DND-41 (cell line): ENCODE data around the gene IFRD2.
A peak's percentile ranks its signal among the peaks of the same experiment; 100 is the strongest.

ENCODE experiments used
- ATAC-seq: fragments of 200-7000 bp; cut with Tn5 transposase; 3 replicates; pipeline ENCODE4 v1.9.1; 2021; ENCODE audit warnings: low read depth; ENCODE audit not compliant: insufficient read depth
- DNase-seq: peaks from one replicate; pipeline ENCODE4 v3.0.0-alpha.2; 2020
- H2AFZ ChIP-seq: 2 replicates; pipeline ENCODE4 v1.6.0; 2012; ENCODE audit warnings: low read depth, low read length
- H3K27ac ChIP-seq: 2 replicates; pipeline ENCODE4 v1.5.1; 2012; ENCODE audit warnings: low read length, inconsistent platforms
- H3K27me3 ChIP-seq: fragments of 200-600 bp; sonication (generic); 2 replicates; pipeline ENCODE4 v1.6.0; 2012; ENCODE audit warnings: low read length, mild to moderate bottlenecking, inconsistent platforms; ENCODE audit not compliant: insufficient read depth, poor library complexity
- H3K36me3 ChIP-seq: 2 replicates; pipeline ENCODE4 v1.5.1; 2012; ENCODE audit warnings: low read length, inconsistent platforms; ENCODE audit not compliant: insufficient read depth
- H3K4me1 ChIP-seq: 2 replicates; pipeline ENCODE4 v1.5.1; 2012; ENCODE audit warnings: mild to moderate bottlenecking, low read length; ENCODE audit not compliant: insufficient read depth
- H3K4me2 ChIP-seq: 2 replicates; pipeline ENCODE4 v1.6.0; 2012; ENCODE audit warnings: mild to moderate bottlenecking, moderate library complexity, low read length, inconsistent platforms; ENCODE audit not compliant: insufficient read depth
- H3K4me3 ChIP-seq, 2 experiments: fragments of 200-600 bp in 1 of 2; shearing (Covaris generic) in 1 of 2; 2 replicates each; pipeline ENCODE4 v1.5.1; 2012 to 2016; ENCODE audit warnings: inconsistent platforms in 2 of 2, low read length in 2 of 2, mild to moderate bottlenecking in 2 of 2, low read depth in 1 of 2, moderate library complexity in 1 of 2
- H3K79me2 ChIP-seq: 2 replicates; pipeline ENCODE4 v1.6.0; 2012; ENCODE audit warnings: low read length, inconsistent platforms; ENCODE audit not compliant: insufficient read depth
- H3K9ac ChIP-seq: 2 replicates; pipeline ENCODE4 v1.6.0; 2012; ENCODE audit warnings: low read depth, mild to moderate bottlenecking, inconsistent platforms, low read length, moderate library complexity
- H3K9me3 ChIP-seq: 2 replicates; pipeline ENCODE4 v1.5.1; 2012; ENCODE audit warnings: low read length, moderate library complexity, mild to moderate bottlenecking, inconsistent platforms; ENCODE audit not compliant: insufficient read depth, severe bottlenecking
- H4K20me1 ChIP-seq: 2 replicates; pipeline ENCODE4 v1.6.0; 2012; ENCODE audit warnings: low read length; ENCODE audit not compliant: insufficient read depth
- EZH2 ChIP-seq: IDR thresholded peaks from 3 replicates; pipeline ENCODE4 v1.6.1; 2012; ENCODE audit warnings: borderline replicate concordance, low read depth, mild to moderate bottlenecking, moderate library complexity, low read length, inconsistent platforms; ENCODE audit not compliant: severe bottlenecking
- TF ChIP-seq, protein P1 (sequence below): IDR thresholded peaks from 2 replicates; pipeline ENCODE4 v1.5.1; 2012; ENCODE audit warnings: borderline replicate concordance, low read length, moderate library complexity, mild to moderate bottlenecking; ENCODE audit not compliant: poor library complexity, severe bottlenecking; ENCODE audit errors: extremely low read depth

Gene IFRD2

DNA sequence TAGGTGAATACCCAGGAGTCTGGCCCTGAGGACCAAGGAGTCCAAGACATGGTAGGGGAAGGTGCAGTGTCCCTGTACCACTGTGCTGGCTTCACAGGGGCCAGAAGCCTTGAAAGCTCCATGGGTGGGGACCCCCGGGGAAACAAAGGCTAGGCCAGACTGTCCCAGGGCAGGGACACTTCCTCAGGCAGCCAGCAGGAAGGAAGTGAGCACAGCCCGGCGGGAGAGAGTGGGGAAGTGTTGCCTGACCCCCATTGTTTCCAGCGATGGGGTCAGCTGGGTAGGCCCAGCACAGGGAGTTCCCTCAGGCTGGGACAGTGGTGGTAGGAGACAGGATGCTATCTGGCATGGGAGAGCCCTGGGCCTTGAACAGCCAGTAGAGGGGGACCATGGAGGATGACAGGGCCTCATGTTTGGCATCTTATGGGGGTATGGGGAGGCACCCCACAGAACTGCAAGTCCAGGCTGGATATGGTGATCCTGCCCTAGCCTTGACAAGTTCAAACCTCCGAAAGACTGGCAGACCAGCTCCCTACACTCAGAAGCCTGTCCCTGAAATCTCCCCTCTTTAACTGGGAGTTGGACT is 31.5 kb upstream of the IFRD2 start:
- H3K79me2 ChIP-seq = peaks cover 44% of the 10 kb centered on the region
- no peak for TF ChIP-seq EZH2
- peaks cover 42% of the 10 kb centered on the region for H3K36me3 ChIP-seq
- H3K4me1 ChIP-seq = peaks cover 58% of the 10 kb centered on the region
- H3K27ac ChIP-seq = no peak overlapping the region
- H3K27me3 ChIP-seq = no peaks in the 10 kb centered on the region
- no peaks in the 10 kb centered on the region for H3K9me3 ChIP-seq
- H2AFZ ChIP-seq = no peak overlapping the region
- H3K4me3 ChIP-seq = no peak overlapping the region
- DNase-seq (no peak), ATAC-seq (no peak)
- no peak overlapping the region for H3K4me2 ChIP-seq
- H3K9ac ChIP-seq = peak overlapping the region; percentile 2; the same call in 1 of the 2 replicates
- H4K20me1 ChIP-seq = peaks cover 18% of the 10 kb centered on the region; the same call in 1 of the 2 replicates

DNA sequence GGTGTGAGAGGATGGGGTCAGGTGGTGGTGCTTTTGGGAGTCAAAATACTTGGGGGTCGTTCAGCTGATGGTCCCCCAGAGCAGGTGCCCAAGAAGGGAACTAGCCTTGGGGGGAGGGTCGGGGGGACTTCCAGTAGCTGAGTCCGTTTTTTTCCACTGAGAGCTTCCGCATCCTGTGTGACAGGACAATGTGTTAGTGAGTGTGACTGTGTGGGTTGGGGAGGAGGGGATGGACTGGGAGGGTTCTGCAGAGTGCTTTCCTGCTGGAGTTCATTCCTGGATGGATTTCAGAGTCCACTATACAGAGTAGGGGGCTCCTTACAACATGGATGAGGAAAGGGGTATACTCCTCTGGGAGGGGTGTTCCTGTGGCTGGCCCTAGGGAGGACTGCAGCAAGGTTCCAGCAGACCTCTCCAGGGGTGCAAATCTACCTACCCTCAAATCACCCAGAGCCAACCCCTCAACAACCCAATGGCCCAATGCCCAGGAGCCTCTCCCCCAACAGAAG is 30.9 kb upstream of the IFRD2 start:
- Histone ChIP-seq H3K36me3 (peaks cover 47% of the 10 kb centered on the region), H3K4me3 (no peak overlapping the region), H3K9ac (no peak overlapping the region), H3K79me2 (peaks cover 47% of the 10 kb centered on the region), H4K20me1 (peaks cover 19% of the 10 kb centered on the region; the same call in 1 of the 2 replicates), H3K4me2 (no peak overlapping the region), H2AFZ (no peak overlapping the region), H3K27me3 (no peaks in the 10 kb centered on the region), H3K27ac (no peak overlapping the region), H3K4me1 (peaks cover 57% of the 10 kb centered on the region), H3K9me3 (no peaks in the 10 kb centered on the region)
- ATAC-seq = no peak
- no peak for DNase-seq
- no peak for TF ChIP-seq EZH2
- TF ChIP-seq, protein P1, sequence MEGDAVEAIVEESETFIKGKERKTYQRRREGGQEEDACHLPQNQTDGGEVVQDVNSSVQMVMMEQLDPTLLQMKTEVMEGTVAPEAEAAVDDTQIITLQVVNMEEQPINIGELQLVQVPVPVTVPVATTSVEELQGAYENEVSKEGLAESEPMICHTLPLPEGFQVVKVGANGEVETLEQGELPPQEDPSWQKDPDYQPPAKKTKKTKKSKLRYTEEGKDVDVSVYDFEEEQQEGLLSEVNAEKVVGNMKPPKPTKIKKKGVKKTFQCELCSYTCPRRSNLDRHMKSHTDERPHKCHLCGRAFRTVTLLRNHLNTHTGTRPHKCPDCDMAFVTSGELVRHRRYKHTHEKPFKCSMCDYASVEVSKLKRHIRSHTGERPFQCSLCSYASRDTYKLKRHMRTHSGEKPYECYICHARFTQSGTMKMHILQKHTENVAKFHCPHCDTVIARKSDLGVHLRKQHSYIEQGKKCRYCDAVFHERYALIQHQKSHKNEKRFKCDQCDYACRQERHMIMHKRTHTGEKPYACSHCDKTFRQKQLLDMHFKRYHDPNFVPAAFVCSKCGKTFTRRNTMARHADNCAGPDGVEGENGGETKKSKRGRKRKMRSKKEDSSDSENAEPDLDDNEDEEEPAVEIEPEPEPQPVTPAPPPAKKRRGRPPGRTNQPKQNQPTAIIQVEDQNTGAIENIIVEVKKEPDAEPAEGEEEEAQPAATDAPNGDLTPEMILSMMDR = no peak

DNA sequence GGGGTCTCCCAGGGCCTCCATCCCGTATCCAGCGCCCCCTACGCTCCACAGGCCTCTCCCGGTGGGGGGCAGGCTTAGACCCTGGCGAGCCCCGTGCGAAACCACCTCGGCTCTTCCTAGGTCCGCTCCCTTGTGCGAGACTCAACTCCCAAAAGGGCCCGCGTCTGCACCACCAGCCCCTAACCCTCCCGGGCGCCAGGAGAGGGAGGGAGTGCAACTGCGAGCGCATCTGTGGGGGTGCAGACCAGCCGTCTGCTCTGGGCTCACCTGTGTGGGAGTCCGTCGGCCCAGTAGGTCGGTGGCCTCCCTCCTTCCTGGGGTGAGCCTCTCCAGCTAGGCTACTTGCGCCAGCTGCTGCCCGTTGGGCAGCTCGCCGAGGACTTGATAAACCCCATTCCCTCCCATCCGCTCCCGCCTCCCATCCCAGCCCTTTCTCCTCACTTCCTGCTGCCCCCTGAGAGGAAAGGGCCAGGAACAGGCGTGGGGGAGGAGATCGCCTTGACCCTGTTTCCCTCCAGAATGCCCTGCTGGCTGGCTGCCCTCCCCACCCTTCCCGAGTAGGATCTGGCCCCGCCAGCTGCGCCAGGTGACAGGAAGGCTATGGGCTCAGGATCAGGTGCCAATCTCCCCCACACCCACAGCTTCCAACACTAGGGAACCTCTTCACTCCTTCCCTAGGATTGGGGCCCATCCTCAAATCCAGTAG is 30.3 kb upstream of the IFRD2 start, which contains the start of gene HYAL2:
Gene HYAL2, minus strand, starts transcription at position 360 of the 706 bp plus-strand sequence. CDS start 2,256 bp downstream, outside the sequence.
- no peaks in the 10 kb centered on the region for H3K27me3 ChIP-seq
- H3K36me3 ChIP-seq = peaks cover 51% of the 10 kb centered on the region
- H4K20me1 ChIP-seq = peaks cover 19% of the 10 kb centered on the region; the same call in 1 of the 2 replicates
- peak within 1 kb of the TSS; percentile 100 for H2AFZ ChIP-seq
- DNase-seq (no peak), ATAC-seq (no peak)
- H3K9me3 ChIP-seq = no peaks in the 10 kb centered on the region
- H3K4me2 ChIP-seq = peak within 1 kb of the TSS; percentile 78
- TF ChIP-seq EZH2 = no peak
- TF ChIP-seq, protein P1 = no peak
- peak within 1 kb of the TSS; percentile 44 to 74 for H3K4me3 ChIP-seq
- peaks cover 42% of the 10 kb centered on the region for H3K79me2 ChIP-seq
- peak within 1 kb of the TSS; percentile 100 for H3K27ac ChIP-seq
- peaks cover 61% of the 10 kb centered on the region for H3K4me1 ChIP-seq
- H3K9ac ChIP-seq = peak within 1 kb of the TSS; percentile 62

DNA sequence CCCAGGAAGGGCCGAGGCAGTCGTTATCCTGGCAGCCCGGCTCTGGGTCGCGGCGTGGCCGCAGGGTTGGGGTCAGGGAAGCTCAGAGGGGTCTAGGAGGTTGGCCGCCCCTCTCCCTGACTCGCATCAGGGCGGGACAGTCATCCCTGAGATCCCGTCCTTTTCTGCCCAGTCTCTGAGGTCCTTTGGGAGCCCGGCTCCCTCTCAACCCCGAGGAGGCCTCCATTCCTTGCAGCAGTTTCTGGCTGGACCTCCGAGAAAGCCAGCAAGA is 29.8 kb upstream of the IFRD2 start:
- no peak for ATAC-seq
- H3K9ac ChIP-seq = peak overlapping the region; percentile 62
- no peak for TF ChIP-seq EZH2
- TF ChIP-seq, protein P1 = no peak
- no peak for DNase-seq
- H3K79me2 ChIP-seq = peaks cover 37% of the 10 kb centered on the region
- H2AFZ ChIP-seq = peak overlapping the region; percentile 100
- no peaks in the 10 kb centered on the region for H3K9me3 ChIP-seq
- H3K4me1 ChIP-seq = peaks cover 56% of the 10 kb centered on the region
- H4K20me1 ChIP-seq = peaks cover 20% of the 10 kb centered on the region; the same call in 1 of the 2 replicates
- H3K4me2 ChIP-seq = peak overlapping the region; percentile 78
- H3K27ac ChIP-seq = peak overlapping the region; percentile 100
- peaks cover 56% of the 10 kb centered on the region for H3K36me3 ChIP-seq
- H3K4me3 ChIP-seq = peak overlapping the region in 1 of 2 experiments; percentile 74; a peak in 2 of 4 replicates
- no peaks in the 10 kb centered on the region for H3K27me3 ChIP-seq
